ENCODE measurements around the gene UBE2R2.
"Not testable (repeated sequence)": the region's sequence is repeated elsewhere in the genome, so short reads cannot be mapped to it uniquely, and the experiment has no call there.

UBE2R2 gene

DNA sequence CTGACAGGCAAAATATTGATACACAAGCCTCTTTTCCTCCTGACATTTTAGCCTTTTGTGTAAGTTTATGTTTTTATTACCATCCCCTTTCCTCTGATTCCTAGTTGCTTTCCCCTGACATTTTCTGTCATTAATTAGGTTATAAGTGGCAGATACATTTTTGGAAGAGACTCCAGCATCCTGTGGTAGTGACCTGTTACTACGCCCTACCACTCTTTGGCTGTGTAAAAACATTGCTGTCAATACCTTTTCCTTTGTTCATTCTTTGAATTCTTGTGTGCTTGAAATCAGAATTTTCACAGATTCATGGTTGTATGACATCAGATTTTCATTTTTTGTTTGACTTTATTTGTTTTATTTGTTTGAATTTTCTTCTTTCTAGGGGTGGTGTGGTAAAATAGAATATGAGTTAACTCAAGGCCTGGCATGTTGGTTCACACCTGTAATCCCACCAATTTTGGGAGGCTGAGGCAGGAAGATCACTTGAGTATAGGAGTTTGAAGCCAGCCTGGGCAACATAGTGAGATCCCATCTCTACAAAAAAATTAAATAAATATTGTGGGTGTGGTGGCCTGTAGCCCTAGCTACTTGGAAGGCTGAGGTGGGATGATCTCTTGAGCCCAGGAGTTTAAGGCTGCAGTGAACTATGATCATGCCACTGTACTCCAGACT is 43.4 kb downstream of the UBE2R2 start:
- no peak overlapping the region for H3K4me3 ChIP-seq (ENCODE audit: low read depth, low read length)
- TF ChIP-seq, protein P1, sequence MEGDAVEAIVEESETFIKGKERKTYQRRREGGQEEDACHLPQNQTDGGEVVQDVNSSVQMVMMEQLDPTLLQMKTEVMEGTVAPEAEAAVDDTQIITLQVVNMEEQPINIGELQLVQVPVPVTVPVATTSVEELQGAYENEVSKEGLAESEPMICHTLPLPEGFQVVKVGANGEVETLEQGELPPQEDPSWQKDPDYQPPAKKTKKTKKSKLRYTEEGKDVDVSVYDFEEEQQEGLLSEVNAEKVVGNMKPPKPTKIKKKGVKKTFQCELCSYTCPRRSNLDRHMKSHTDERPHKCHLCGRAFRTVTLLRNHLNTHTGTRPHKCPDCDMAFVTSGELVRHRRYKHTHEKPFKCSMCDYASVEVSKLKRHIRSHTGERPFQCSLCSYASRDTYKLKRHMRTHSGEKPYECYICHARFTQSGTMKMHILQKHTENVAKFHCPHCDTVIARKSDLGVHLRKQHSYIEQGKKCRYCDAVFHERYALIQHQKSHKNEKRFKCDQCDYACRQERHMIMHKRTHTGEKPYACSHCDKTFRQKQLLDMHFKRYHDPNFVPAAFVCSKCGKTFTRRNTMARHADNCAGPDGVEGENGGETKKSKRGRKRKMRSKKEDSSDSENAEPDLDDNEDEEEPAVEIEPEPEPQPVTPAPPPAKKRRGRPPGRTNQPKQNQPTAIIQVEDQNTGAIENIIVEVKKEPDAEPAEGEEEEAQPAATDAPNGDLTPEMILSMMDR (IDR thresholded peaks at IDR 0.05; ENCODE audit: low read depth, low read length, missing control alignments) = no peak
- DNase-seq (ENCODE audit: low read depth) = no peak
- in situ Hi-C loops (cut with HindIII; ENCODE audit: low sequenced_read_pairs) = no loop called here

DNA sequence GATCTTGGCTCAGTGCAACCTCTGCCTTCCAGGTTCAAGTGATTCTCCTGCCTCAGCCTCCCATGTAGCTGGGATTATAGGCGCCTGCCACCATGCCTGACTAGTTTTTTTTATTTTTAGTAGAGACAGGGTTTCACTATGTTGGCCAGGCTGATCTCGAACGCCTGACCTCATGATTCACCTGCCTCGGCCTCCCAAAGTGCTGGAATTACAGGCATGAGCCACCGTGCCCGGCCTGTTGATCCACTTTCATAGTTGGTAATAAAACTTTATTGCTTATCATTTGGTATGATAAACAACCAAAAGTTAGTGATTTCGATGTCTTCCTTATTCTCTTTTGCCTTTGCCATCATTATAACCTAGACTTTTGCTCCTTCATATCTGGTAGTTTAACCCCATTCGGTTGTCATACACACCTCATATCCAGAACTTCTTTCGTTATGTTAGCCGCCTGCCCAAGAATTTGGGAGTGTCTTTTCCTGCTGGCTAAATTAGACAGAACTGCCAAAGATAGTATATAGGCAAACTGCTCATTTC is 45.0 kb downstream of the UBE2R2 start:
- in situ Hi-C loops (cut with HindIII; ENCODE audit: low sequenced_read_pairs) = no loop called here
- no peak overlapping the region for H3K4me3 ChIP-seq (ENCODE audit: low read depth, low read length)
- DNase-seq (ENCODE audit: low read depth) = no peak
- TF ChIP-seq, protein P1 (IDR thresholded peaks at IDR 0.05; ENCODE audit: low read depth, low read length, missing control alignments) = no peak

DNA sequence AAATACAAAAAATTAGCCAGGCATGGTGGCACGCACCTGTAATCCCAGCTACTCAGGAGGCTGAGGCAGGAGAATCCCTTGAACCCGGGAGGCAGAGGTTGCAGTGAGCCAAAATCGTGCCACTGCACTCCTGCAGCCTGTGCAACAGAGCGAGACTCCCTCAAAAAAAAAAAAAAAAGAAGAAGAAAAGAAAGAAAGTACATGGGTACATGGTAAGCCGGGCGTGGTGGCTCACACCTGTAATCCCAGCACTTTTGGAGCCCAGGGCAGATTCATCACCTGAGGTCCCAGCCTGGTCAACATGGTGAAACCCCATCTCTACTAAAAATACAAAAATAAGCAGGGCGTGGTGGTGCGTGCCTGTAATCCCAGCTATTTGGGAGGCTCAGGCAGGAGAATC is 46.1 kb downstream of the UBE2R2 start:
- H3K4me3 ChIP-seq (ENCODE audit: low read depth, low read length); in situ Hi-C loops (cut with HindIII; ENCODE audit: low sequenced_read_pairs); DNase-seq (ENCODE audit: low read depth): not testable (repeated sequence)

DNA sequence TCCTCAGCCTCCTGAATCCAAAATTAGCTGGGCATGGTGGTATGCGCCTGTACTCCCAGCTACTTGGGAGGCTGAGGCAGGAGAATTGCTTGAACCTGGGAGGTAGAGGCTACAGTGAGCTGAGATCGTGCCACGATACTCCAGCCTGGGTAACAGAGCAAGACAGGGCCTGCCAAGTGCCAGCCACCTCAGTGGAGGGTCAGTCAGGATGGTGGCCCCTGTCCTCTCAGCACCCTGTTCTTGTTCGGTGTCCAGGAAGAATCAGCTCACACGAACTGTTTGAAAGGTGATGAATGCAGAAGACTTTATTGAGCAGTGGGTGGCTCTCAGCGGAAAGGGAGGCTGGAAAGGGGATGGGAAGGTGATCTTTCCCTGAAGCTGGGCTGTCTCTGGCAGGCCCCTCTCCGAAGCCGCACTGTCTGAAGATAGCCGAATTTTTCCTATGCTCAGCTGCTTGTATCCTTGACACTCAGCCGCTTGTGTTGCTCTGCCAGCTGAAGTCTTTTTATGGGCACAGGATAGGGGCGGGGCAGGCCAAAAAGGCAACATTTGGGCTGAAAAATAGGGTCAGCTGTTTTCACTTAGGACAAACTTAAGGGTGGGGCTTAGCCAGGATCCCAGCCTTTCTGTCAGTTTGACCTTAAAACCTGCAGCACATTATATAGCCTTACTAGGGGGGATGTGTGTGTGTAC is 50.9 kb downstream of the UBE2R2 start:
- TF ChIP-seq, protein P1 (IDR thresholded peaks at IDR 0.05; ENCODE audit: low read depth, low read length, missing control alignments) = no peak
- no peak overlapping the region for H3K4me3 ChIP-seq (ENCODE audit: low read depth, low read length)
- DNase-seq (ENCODE audit: low read depth) = no peak
- in situ Hi-C loops (cut with HindIII; ENCODE audit: low sequenced_read_pairs) = no loop called here

DNA sequence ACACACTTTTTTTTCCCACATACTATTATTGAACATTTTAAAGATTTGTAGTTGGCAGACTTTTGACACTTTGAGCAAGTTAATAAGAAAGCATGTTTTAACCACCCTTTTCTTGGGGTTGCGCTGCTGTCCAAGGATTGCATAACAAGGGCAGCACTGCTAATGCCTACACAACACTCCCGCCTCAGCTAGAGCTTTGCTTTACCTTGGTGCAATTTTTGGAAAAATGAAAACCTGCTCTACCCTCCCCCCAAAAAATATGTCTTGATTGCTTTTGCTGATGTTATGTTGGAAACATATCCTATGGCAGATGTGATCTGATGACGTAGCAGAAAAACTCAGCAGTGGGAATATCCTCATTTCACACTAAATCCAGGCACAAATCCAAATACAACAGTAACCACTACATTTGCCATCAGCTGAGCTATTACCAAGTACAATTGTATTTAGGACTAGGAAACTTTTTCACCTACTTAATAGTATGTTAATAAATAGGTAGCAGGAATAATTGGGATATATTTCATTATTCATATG is 51.5 kb downstream of the UBE2R2 start:
- peak; percentile 76 for DNase-seq (ENCODE audit: low read depth)
- no peak overlapping the region for H3K4me3 ChIP-seq (ENCODE audit: low read depth, low read length)
- in situ Hi-C loops (cut with HindIII; ENCODE audit: low sequenced_read_pairs) = no loop called here
- TF ChIP-seq, protein P1 (IDR thresholded peaks at IDR 0.05; ENCODE audit: low read depth, low read length, missing control alignments) = no peak

DNA sequence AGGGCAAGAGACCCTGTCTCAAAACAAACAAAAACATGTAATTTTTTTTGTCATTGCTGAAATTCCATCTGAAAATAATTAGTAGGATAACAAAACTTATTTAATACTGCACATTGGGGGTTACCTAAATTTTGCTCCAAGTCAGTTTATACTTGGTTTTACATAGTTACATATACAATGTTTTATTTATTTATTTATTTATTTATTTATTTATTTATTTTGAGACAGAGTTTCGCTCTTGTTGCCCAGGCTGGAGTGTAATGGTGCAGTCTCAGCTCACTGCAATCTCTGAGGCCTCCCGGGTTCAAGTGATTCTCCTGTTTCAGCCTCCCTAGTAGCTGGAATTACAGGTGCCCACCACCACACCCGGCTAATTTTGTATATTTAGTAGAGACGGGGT is 52.3 kb downstream of the UBE2R2 start:
- DNase-seq (ENCODE audit: low read depth); H3K4me3 ChIP-seq (ENCODE audit: low read depth, low read length); in situ Hi-C loops (cut with HindIII; ENCODE audit: low sequenced_read_pairs): not testable (repeated sequence)

DNA sequence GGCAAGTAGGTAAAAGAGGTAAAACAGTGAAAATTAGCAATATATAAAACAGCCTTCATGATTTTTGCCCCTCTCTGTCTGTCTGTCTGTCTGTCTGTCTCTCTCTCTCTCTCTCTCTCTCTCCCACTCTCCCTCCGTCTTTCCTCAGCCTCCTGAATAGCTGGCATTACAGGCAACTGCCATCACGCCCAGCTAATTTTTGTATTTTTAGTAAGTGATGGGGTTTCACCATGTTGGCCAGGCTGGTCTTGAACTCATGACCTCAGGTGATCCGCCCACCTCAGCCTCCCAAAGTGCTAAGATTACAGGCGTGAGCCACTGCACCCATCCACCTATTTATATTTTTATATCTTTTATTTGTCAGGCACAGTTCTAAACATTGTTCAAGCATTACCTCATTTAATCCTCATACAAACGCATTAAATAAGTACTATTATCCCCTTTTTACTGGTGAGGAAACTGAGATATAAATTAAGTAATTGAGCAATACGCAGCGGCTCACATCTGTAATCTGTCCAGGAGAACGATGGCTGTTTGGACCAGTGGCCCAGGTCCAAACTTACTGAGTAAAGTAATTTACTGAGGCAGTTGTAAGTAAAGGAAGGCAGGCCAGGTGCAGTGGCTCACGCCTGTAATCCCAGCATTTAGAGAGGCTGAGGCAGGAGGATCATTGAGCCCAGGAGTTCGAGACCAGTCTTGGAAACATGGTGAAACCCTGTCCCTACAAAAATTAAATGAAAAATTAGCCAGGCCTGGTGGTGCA is 60.9 kb downstream of the UBE2R2 start:
- TF ChIP-seq, protein P1 (IDR thresholded peaks at IDR 0.05; ENCODE audit: low read depth, low read length, missing control alignments) = no peak
- H3K4me3 ChIP-seq (ENCODE audit: low read depth, low read length) = no peak overlapping the region
- DNase-seq (ENCODE audit: low read depth) = no peak
- in situ Hi-C loops (cut with HindIII; ENCODE audit: low sequenced_read_pairs) = no loop called here

Measured in astrocyte of the cerebellum (primary cell).